ENCODE measurements around the gene MADCAM1. TPM values are rescaled to one million over a fixed set of nuclear protein-coding genes. Genes with fewer than 3 reads are reported as not detected.

Gene MADCAM1
- total and polyA plus RNA-seq, 4 donors = 0.24 to 4.4 (median 0.61) TPM

- Histone ChIP-seq H3K9me3 (ENCODE audit: control insufficient read depth in 4 of 4, insufficient read depth in 3 of 4, low read length in 3 of 4) (peaks cover 0 to 8% (median 3%) of the 10 kb centered on the region in 4 donors), H3K36me3 (ENCODE audit: control insufficient read depth in 4 of 4, insufficient read depth in 4 of 4, low read length in 4 of 4) (no peaks in the 10 kb centered on the region), H3K9ac (ENCODE audit: insufficient read depth in 1 of 2, low read length in 2 of 2) (no peak overlapping the region), H3K27ac (ENCODE audit: low read depth in 1 of 2, low read length in 1 of 2) (no peak overlapping the region), H3K27me3 (ENCODE audit: control insufficient read depth in 3 of 3, insufficient read depth in 3 of 3, low read length in 2 of 3) (peaks cover 0 to 12% (median 0%) of the 10 kb centered on the region in 3 donors), H3K4me1 (ENCODE audit: control insufficient read depth in 5 of 5, insufficient read depth in 5 of 5, low read length in 5 of 5) (peaks cover 0 to 5% (median 0%) of the 10 kb centered on the region in 5 donors), H3K4me3 (no peak overlapping the region)
- DNase-seq (no peak), ATAC-seq (ENCODE audit: insufficient read depth, low FRiP score) (no peak)
- no peak for TF ChIP-seq CTCF (IDR thresholded peaks at IDR 0.05; ENCODE audit: control extremely low read depth, extremely low read depth)
- 82 to 86% methylated on average over 22 of the region's 22 CpGs for WGBS, 2 donors
Observed at GRCh38 chr19:485077-485476, 11.2 kb upstream of the MADCAM1 start.

GRCh38 chr19:485583-486236 is 10.6 kb upstream of the MADCAM1 start:
- no peak for ATAC-seq (ENCODE audit: insufficient read depth, low FRiP score)
- Histone ChIP-seq H3K9ac (ENCODE audit: insufficient read depth in 1 of 2, low read length in 2 of 2) (no peak overlapping the region), H3K4me3 (no peak overlapping the region)

GRCh38 chr19:488505-489417 is 7.5 kb upstream of the MADCAM1 start:
- H3K4me3 ChIP-seq = peak overlapping the region; percentile 92
- H3K9me3 ChIP-seq (ENCODE audit: control insufficient read depth in 4 of 4, insufficient read depth in 3 of 4, low read length in 3 of 4) = no peaks in the 10 kb centered on the region
- H3K27ac ChIP-seq (ENCODE audit: low read depth in 1 of 2, low read length in 1 of 2) = peak overlapping the region; percentile 92 to 97
- no peak for TF ChIP-seq CTCF (IDR thresholded peaks at IDR 0.05; ENCODE audit: control extremely low read depth, extremely low read depth)
- H3K27me3 ChIP-seq (ENCODE audit: control insufficient read depth in 3 of 3, insufficient read depth in 3 of 3, low read length in 2 of 3) = peaks cover 0 to 12% (median 0%) of the 10 kb centered on the region in 3 donors
- DNase-seq (peak; percentile 95 to 98 (median 96)), ATAC-seq (ENCODE audit: insufficient read depth, low FRiP score) (peak; percentile 96)
- H3K9ac ChIP-seq (ENCODE audit: insufficient read depth in 1 of 2, low read length in 2 of 2) = peak overlapping the region; percentile 23 to 63
- H3K4me1 ChIP-seq (ENCODE audit: control insufficient read depth in 5 of 5, insufficient read depth in 5 of 5, low read length in 5 of 5) = peaks cover 0 to 4% (median 0%) of the 10 kb centered on the region in 5 donors
- no peaks in the 10 kb centered on the region for H3K36me3 ChIP-seq (ENCODE audit: control insufficient read depth in 4 of 4, insufficient read depth in 4 of 4, low read length in 4 of 4)
- 1% methylated on average over 99 to 114 of the region's 114 CpGs for WGBS, 2 donors

More at GRCh38 chr19:485583-486236, 10.6 kb upstream of the MADCAM1 start:
- 27 to 39% methylated on average over 23 of the region's 23 CpGs for WGBS, 2 donors
- TF ChIP-seq CTCF (IDR thresholded peaks at IDR 0.05; ENCODE audit: control extremely low read depth, extremely low read depth) = no peak
- Histone ChIP-seq H3K9me3 (ENCODE audit: control insufficient read depth in 4 of 4, insufficient read depth in 3 of 4, low read length in 3 of 4) (peaks cover 0 to 3% (median under 1%) of the 10 kb centered on the region in 4 donors), H3K27ac (ENCODE audit: low read depth in 1 of 2, low read length in 1 of 2) (no peak overlapping the region), H3K4me1 (ENCODE audit: control insufficient read depth in 5 of 5, insufficient read depth in 5 of 5, low read length in 5 of 5) (peaks cover 0 to 4% (median 0%) of the 10 kb centered on the region in 5 donors), H3K27me3 (ENCODE audit: control insufficient read depth in 3 of 3, insufficient read depth in 3 of 3, low read length in 2 of 3) (peaks cover 0 to 12% (median 0%) of the 10 kb centered on the region in 3 donors), H3K36me3 (ENCODE audit: control insufficient read depth in 4 of 4, insufficient read depth in 4 of 4, low read length in 4 of 4) (no peaks in the 10 kb centered on the region)
- no peak for DNase-seq
